SU-DHL-6 (cell line): ENCODE data around the gene WNK4.

Experiments
- H2AFZ ChIP-seq: fragments of 200-600 bp; sonication (generic); 2 replicates; pipeline ENCODE4 v1.6.1; 2014; ENCODE audit warnings: low read depth, mild to moderate bottlenecking, moderate library complexity, mixed read lengths, antibody characterized with exemption, low read length; ENCODE audit not compliant: severe bottlenecking
- H3F3A ChIP-seq: fragments of 200-600 bp; shearing (Covaris generic); 2 replicates; pipeline ENCODE4 v1.6.0; 2016; ENCODE audit warnings: antibody characterized with exemption, mild to moderate bottlenecking; ENCODE audit not compliant: insufficient read depth
- H3K27ac ChIP-seq: fragments of 200-600 bp; sonication (generic); 2 replicates; pipeline ENCODE4 v1.5.1; 2016; ENCODE audit warnings: low read depth, mild to moderate bottlenecking, low read length, moderate library complexity, mixed read lengths
- H3K27me3 ChIP-seq: fragments of 200-600 bp; sonication (generic), shearing (Covaris generic); 2 replicates; pipeline ENCODE4 v1.6.0; 2014; ENCODE audit warnings: mild to moderate bottlenecking, low read length
- H3K36me3 ChIP-seq: fragments of 200-600 bp; sonication (generic); 2 replicates; pipeline ENCODE4 v1.6.1; 2014; ENCODE audit warnings: mild to moderate bottlenecking, low read length, mixed read lengths
- H3K4me2 ChIP-seq: fragments of 300-600, 200-600 bp; shearing (Covaris generic), sonication (generic); 2 replicates; pipeline ENCODE4 v1.6.0; 2014; ENCODE audit warnings: low read length, low read depth, mild to moderate bottlenecking; ENCODE audit not compliant: poor library complexity, severe bottlenecking
- H3K4me3 ChIP-seq: fragments of 200-600 bp; sonication (generic); 2 replicates; pipeline ENCODE4 v1.5.1; 2014; ENCODE audit warnings: antibody characterized with exemption, low read length, mild to moderate bottlenecking, mixed read lengths; ENCODE audit not compliant: insufficient read depth, poor library complexity, severe bottlenecking
- H3K79me2 ChIP-seq: fragments of 200-600 bp; sonication (generic); 2 replicates; pipeline ENCODE4 v1.6.1; 2014; ENCODE audit warnings: mild to moderate bottlenecking, low read length, moderate library complexity; ENCODE audit not compliant: insufficient read depth
- H3K9ac ChIP-seq: fragments of 200-600 bp; sonication (generic); 2 replicates; pipeline ENCODE4 v1.7.0; 2014; ENCODE audit warnings: mild to moderate bottlenecking, low read length
- H3K9me2 ChIP-seq: fragments of 200-600 bp; sonication (generic); replicated peaks from 2 replicates; pipeline ENCODE4 v1.6.1; 2014; ENCODE audit warnings: low read length; ENCODE audit not compliant: insufficient read depth
- H3K9me3 ChIP-seq: fragments of 200-600 bp; sonication (generic); 2 replicates; pipeline ENCODE4 v1.6.1; 2014; ENCODE audit warnings: low read length, mixed read lengths; ENCODE audit not compliant: insufficient read depth
- H4K20me1 ChIP-seq: fragments of 200-600 bp; sonication (generic); 2 replicates; pipeline ENCODE4 v1.6.1; 2014; ENCODE audit warnings: low read depth, mild to moderate bottlenecking, antibody characterized with exemption, low read length, moderate library complexity, mixed read lengths
- EZH2phosphoT487 ChIP-seq: fragments of 200-600 bp; sonication (generic), shearing (Covaris generic); conservative IDR thresholded peaks from 2 replicates; pipeline ENCODE4 v1.6.1; 2018; ENCODE audit warnings: mild to moderate bottlenecking, antibody characterized with exemption, low read length, moderate library complexity, mixed read lengths
- TF ChIP-seq, protein P1 (sequence below): fragments of 200-600 bp; sonication (generic); IDR thresholded peaks from one replicate; pipeline ENCODE4 v1.5.1; 2017; ENCODE audit warnings: antibody characterized with exemption, mild to moderate bottlenecking, low read length, moderate library complexity; ENCODE audit not compliant: insufficient read depth, poor library complexity, severe bottlenecking

WNK4 gene

DNA sequence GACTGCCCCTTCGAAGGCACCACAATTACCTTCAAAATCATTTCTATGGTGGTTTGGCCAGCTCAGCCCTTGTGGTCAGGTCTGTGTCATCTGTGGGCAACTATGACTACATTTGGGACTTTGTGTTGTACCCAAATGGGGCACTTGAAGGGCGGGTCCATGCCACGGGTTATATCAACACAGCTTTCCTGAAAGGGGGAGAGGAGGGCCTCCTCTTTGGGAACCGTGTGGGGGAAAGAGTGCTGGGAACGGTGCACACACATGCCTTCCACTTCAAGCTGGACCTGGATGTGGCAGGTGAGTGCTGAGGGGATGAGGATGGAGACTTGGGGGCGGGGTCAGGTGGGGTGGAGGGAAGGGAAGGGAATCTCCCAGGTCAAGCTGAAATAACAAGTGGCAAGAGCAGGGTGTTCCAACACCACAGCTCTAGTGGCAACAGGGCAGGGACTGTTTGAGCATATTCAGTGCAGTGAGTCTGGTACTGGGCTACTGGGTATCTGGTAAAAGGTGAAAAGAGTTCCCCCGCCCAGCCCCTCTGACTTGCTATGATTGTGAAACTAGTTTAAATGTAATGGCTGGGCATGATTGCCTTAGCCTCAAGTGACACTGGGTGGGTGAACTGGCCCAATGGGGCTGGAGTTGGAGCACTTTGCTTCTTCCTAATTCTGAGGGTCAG lies 65.6 kb downstream of the WNK4 start:
- H3K27me3 ChIP-seq = no peaks in the 10 kb centered on the region
- no peak overlapping the region for H3K9ac ChIP-seq
- H3K9me2 ChIP-seq = no peaks in the 10 kb centered on the region
- peaks cover 11% of the 10 kb centered on the region for H3K36me3 ChIP-seq
- H3F3A ChIP-seq = no peaks in the 10 kb centered on the region
- no peaks in the 10 kb centered on the region for H3K9me3 ChIP-seq
- no peak overlapping the region for H3K4me2 ChIP-seq
- no peak for TF ChIP-seq EZH2phosphoT487
- TF ChIP-seq, protein P1, sequence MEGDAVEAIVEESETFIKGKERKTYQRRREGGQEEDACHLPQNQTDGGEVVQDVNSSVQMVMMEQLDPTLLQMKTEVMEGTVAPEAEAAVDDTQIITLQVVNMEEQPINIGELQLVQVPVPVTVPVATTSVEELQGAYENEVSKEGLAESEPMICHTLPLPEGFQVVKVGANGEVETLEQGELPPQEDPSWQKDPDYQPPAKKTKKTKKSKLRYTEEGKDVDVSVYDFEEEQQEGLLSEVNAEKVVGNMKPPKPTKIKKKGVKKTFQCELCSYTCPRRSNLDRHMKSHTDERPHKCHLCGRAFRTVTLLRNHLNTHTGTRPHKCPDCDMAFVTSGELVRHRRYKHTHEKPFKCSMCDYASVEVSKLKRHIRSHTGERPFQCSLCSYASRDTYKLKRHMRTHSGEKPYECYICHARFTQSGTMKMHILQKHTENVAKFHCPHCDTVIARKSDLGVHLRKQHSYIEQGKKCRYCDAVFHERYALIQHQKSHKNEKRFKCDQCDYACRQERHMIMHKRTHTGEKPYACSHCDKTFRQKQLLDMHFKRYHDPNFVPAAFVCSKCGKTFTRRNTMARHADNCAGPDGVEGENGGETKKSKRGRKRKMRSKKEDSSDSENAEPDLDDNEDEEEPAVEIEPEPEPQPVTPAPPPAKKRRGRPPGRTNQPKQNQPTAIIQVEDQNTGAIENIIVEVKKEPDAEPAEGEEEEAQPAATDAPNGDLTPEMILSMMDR = no peak
- H3K27ac ChIP-seq = no peak overlapping the region
- H3K79me2 ChIP-seq = no peaks in the 10 kb centered on the region
- no peak overlapping the region for H2AFZ ChIP-seq
- H3K4me3 ChIP-seq = no peak overlapping the region
- no peaks in the 10 kb centered on the region for H4K20me1 ChIP-seq
